ENCODE data around the gene MYD88.
"Not testable (repeated sequence)": the region's sequence is repeated elsewhere in the genome, so short reads cannot be mapped to it uniquely, and the experiment has no call there.

Gene MYD88

GRCh38 chr3:38146504-38146903 is 8.0 kb downstream of the MYD88 start:
- DNase-seq, result no peak

- no peak for DNase-seq
Measured at GRCh38 chr3:38147421-38147820, 9.0 kb downstream of the MYD88 start.

DNA sequence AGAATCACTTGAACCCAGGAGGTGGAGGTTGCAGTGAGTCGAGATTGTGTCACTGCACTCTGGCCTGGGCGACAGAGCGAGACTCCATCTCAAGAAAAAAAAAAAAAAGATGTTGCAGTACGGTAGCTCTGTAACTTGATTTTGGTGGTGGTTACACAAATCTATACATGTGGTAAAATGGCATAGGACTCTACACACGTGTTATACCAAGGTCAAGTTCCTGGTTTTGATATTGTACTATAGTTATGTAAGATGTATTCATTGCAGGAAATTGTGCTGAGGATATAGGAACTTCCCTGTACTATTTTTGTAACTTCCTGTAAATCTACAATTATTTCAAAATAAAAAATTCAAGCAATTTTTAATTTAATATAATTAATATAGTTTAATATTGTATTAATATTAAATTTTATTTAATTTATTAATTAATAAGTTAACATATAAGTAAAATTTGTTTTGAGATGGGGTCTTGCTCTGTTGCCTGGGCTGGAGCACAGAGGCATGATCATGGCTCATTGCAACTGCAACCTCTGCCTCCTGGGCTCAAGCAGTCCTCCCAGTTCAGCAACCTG is 9.9 kb downstream of the MYD88 start:
- no peak for DNase-seq

DNA sequence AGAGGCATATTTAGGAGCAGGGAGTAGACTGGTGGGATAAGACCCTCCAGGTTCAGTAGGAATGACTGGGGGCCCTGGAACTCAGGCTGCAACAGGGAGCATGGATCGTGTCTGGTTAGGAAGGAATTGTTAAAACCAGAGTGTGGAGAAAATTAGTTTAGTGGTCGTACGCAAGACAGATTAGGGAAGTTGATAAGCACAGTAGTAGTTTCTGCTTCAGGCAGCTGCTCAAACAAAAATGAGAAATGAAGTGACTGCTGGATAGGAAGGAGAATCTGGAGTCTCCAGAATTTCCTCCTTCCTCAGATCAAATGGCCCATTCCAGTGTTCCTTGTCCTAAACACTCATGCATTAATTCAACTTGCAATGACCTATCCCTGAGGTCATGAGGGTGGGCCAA is 11.2 kb downstream of the MYD88 start:
- DNase-seq, result no peak

GRCh38 chr3:38150780-38151528 is 12.5 kb downstream of the MYD88 start:
- no peak for DNase-seq

GRCh38 chr3:38151667-38152265 is 13.3 kb downstream of the MYD88 start:
- no peak for DNase-seq

- DNase-seq, result no peak
Measured at GRCh38 chr3:38152609-38153008, 14.1 kb downstream of the MYD88 start.

- DNase-seq, result no peak
Measured at GRCh38 chr3:38153221-38153620, 14.8 kb downstream of the MYD88 start.

GRCh38 chr3:38154033-38154494 is 15.6 kb downstream of the MYD88 start:
- no peak for DNase-seq

GRCh38 chr3:38154625-38155255 is 16.3 kb downstream of the MYD88 start:
- DNase-seq, result no peak

- no peak for DNase-seq
Measured at GRCh38 chr3:38155825-38156224, 17.4 kb downstream of the MYD88 start.

DNA sequence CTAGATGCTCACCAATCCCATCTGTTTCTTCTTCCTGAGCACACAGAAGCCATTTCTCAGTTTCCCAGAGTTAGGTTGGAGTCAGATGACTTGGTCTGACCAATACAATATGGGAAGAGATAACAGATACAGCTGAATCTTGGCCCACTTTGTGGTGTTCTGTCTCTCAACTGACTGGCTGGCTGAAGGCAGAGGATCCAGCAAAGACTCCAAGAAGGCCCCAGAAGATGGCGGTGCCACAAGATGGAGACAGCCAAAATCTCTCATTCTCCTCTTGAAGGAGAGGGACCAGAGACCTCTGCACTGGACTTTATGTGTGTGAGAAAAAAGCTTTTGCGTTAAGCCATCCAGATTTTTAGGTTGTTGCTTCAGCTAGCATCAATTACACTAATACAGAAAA is 18.7 kb downstream of the MYD88 start:
- DNase-seq, result no peak

DNA sequence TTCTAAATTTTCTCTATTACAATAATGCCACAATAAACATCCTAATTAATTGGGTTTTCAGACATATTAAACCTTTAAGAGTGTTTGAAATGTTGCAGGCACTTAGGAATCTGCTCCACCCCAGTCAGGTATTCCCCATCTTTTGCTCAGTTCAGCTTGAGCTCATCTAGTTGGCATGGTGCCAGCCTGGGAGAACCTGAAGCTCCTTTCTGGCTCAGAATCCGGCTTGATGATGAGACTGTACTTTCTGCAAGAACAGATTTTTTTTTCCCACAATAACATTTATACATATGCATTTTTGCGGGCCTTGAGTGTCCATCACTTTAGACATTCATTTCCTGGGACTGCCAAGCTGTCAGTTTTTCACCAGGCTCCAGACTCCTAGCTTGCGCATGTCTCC is 19.1 kb downstream of the MYD88 start:
- DNase-seq, result no peak

GRCh38 chr3:38158472-38158871 is 20.0 kb downstream of the MYD88 start:
- DNase-seq, result no peak

DNA sequence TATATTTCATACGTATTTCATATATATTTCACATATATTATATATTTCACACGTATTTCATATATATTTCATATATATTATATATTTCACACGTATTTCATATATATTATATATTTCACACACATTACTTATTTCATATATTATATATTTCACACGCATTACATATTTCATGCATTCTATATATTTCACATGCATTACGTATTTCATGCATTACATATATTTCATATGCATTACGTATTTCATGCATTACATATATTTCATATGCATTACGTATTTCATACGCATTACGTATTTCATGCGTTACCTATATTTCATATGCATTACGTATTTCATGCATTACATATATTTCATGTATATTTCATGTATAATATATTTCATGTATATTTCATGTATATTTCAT is 22.2 kb downstream of the MYD88 start:
- DNase-seq, result not testable (repeated sequence)

GRCh38 chr3:38163117-38163840 is 24.8 kb downstream of the MYD88 start:
- DNase-seq, result no peak

- no peak for DNase-seq
Measured at GRCh38 chr3:38163841-38164642, 25.6 kb downstream of the MYD88 start.

DNA sequence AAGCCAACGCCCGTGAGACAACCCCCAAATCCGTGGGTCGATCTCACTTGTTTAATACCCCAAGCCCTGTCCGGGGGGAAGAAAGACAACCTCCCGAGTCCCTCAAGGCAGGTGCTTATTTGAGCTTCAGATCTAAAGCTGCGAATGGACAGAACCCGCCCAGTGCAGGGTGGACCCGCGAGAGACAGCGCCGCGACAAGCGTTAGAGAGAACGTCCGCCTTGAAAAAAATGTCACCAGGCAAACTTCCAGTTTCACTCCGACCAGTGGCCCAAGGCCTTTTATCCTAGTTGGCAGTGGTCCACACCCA is 26.1 kb downstream of the MYD88 start:
- no peak for DNase-seq

GRCh38 chr3:38164952-38165721 is 26.7 kb downstream of the MYD88 start, which contains the start of gene OXSR1:
OXSR1 (plus strand) TSS chr3:38165537; CDS start chr3:38165877, 340 bp downstream.
- DNase-seq, result peak; percentile 98

GRCh38 chr3:38165722-38166387 is 27.4 kb downstream of the MYD88 start:
- DNase-seq, result no peak

- DNase-seq, result no peak
Measured at GRCh38 chr3:38167591-38167990, 29.1 kb downstream of the MYD88 start.
